Measurements from ENCODE around the gene INTS11.

The INTS11 gene

DNA sequence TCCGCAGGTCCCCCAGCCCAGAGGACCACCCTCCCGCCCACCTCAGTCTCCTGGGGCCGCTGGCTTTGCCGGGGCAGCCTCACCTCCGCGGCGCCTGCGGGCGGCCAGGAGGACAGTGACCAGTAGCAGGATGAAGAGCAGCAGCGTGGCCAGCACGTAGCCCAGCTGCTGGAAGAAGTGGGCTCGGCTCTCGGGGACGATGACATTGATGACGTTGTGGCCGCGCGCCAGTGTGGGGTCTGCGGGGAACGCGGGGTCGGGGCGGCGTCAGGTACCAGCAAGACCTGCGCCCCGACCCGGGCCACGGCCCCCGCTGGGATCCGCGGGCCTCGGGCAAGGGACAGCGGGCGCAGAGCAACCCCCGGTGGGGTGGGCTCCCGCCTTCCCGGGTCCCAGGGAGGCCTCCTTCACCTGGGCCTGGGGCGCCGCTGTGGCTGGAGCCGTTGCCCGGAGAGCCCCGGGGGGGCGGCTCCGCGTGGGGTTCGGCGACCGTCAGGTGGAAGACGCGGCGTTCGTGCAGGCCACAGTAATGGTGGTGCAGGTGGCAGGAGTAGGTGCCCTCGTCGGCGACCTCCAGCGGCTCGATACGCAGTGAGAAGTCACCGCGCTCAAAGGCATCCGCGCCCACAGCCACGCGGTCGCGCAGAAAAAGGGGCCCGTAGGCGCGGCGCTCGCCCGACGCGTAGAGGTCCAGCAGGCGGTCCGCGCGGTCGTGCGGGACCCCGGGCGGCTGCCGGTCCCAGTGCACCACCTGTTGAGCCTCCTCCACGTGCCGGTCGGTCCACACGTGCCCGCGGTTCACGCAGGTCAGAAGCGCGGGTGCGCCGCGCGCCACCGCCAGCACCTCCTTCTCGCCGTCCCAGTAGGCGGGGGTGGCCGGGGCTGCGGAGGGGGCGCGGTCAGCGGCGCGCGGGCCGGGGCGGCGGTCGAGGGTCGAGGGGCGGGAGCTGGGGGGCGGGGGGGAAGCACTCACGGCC lies 30.1 kb upstream of the INTS11 start:
- in situ Hi-C loops (cut with HindIII; ENCODE audit: low pct_unique_long_range_greater_than_20kb, low sequenced_read_pairs), result no loop called here
- no peak for TF ChIP-seq JUND (IDR thresholded peaks at IDR 0.05; ENCODE audit: low read depth)
- DNase-seq (ENCODE audit: low read depth in 1 of 2, low spot score in 1 of 2), result no peak

DNA sequence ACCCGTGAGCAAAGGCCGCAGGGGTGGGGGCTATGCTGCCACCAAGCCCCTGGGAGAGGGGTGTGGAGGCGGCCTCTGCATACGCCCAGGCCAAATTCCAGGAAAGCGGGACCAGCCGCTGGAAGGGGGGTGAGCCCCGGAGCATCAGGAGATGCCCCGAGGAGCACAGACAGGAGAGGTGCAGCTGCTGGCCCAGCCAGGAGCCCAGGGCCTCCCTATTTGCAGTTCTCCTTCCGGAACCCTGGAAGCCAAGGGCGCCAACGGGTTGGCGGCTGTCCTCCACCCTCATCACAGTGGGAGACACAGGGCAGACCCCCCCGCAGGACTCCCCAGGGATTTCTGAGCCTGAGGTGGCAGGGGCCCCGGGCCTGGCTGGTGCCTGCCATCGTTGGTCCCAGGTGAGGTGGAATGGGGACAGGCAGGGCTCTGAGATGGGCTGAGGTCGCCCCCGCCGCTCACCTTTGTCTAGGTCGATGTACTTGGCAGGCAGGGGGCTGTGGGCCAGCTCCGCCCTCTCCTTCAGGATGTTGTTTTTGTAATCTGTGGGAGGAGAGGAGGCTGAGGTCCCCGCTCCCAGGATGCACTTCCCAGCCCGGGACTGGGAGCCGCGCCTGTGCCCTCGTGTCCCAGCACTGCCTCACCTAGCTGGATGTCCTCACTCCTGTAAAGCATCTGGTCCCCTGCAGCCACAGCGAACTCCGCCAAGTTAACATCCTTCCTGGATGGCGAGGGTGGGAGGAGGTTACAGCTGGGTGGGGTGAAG lies 29.1 kb upstream of the INTS11 start:
- no peak for DNase-seq (ENCODE audit: low read depth in 1 of 2, low spot score in 1 of 2)

DNA sequence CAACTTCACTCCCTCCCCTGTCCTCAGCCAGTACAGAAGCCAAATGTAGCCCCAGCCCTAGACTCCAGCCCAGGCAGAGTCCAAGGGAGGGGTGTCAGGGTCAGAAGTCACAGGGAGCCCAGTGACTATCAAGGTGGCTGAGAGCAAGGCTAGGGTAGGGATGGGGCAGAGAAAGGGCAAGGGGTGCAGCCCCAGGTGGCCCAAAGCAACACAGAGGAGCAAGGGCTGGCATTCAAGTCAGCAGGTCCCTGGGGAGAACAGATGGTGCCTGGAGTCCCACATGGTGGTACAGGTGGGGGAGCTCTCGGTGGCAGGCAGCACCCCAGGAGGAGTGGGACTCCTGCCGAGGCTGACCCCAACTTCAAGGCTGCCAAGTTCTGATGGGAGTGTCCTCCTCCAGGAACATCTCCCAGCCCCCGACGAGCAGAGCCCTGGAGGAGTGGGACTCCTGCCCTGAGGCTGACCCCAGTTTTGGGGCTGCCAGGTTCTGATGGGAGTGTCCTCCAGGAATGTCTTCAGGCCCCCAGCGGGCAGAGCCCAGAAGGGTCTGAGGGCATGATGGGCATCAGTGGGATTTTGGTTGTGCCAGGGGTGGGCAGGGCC lies 28.4 kb upstream of the INTS11 start:
- in situ Hi-C loops (cut with HindIII; ENCODE audit: low pct_unique_long_range_greater_than_20kb, low sequenced_read_pairs), result no loop called here
- DNase-seq (ENCODE audit: low read depth in 1 of 2, low spot score in 1 of 2), result no peak
- no peak for TF ChIP-seq JUND (IDR thresholded peaks at IDR 0.05; ENCODE audit: low read depth)

More for the DNA sequence above, 29.1 kb upstream of the INTS11 start:
- in situ Hi-C loops (cut with HindIII; ENCODE audit: low pct_unique_long_range_greater_than_20kb, low sequenced_read_pairs), result no loop called here
- TF ChIP-seq JUND (IDR thresholded peaks at IDR 0.05; ENCODE audit: low read depth), result no peak

DNA sequence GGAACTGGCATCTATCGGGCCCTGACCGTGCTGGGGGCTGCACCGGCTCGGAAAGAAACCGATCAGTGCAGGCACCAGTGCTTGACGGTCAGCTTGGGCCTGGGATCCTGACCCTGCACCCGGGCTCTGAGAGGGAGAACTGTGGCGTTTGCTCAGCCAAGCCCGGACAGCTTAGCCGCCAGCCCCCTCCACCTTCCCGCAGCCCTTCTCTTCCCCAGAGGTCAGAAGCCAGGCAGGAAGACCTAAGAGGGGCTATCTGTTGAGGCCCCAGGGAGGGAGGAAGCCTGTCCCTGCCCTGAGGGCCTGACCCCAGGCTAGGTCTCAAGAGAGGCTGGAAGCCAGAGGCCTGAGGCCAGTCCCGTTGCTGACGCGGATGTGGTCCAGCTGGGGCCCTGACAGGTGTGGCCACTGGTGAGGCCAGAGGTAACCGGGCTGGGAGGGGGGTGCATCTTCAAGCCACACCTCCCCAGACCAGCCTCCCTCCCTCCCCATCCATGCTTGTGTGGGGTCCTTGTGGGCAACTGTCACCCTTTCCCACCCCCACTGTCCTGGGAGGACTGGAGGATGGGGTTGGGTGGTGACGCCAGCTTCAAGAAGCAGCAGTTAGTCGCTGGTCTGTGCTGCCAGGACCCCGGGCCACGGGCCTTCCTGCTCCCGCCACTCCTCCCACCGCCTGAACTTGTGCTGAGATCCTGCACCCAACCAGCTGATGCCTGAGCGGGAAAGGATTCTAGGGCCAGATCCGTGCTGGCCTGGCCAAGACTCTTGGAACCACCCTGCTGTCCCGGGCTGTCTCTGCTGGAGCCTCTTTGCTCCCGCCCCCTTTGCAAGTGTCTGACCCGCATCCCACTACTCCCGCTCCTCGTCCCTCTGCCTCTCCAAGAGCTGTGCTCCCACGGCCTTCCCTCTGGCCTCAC lies 27.3 kb upstream of the INTS11 start:
- TF ChIP-seq JUND (IDR thresholded peaks at IDR 0.05; ENCODE audit: low read depth), result no peak
- DNase-seq (ENCODE audit: low read depth in 1 of 2, low spot score in 1 of 2), result peak in 1 of 2 experiments; percentile 45
- in situ Hi-C loops (cut with HindIII; ENCODE audit: low pct_unique_long_range_greater_than_20kb, low sequenced_read_pairs), result no loop called here

DNA sequence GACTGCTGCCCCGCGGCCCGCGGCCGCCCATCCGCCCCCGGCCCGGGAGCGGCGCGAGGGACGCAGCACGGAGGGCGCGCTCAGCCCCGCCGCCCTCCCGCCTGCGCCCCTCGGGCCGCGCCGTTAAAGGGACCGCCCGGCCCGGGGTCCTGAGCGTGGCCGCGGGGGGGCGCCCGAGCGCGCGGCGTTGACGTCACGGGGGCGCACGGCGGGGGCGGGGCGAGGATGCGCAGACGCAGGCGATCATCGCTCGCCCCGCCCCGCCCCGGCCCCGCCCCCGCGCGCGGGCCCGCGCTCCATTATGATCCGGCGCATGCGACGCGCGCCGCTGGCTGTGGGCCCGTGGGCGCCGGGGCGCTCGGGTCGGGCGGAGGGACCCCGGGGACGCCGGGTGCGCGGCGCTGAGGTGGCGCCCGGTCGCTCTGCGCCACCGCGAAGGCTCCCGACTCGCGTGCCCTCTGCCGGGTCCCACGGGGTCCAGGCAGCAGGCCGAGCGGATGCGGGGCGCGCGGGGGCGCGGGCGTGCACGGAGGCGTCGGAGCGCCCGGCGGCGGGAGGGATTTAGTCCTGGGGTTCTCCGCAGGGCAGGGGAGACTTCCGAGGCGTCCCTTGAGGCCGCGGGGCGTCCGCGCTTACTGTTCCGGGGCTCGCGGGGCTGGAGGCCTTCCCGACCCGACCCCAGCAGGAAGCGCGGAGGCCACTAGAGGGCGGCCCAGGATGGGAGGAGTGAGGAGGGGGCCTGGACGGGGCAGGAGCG lies 25.0 kb upstream of the INTS11 start, which contains the start of gene DVL1:
Gene DVL1 (minus strand): TSS at position 163 of the 757 bp plus-strand sequence. CDS start 353 bp downstream, outside the sequence.
- in situ Hi-C loops (cut with HindIII; ENCODE audit: low pct_unique_long_range_greater_than_20kb, low sequenced_read_pairs), result no loop called here
- no peak for TF ChIP-seq JUND (IDR thresholded peaks at IDR 0.05; ENCODE audit: low read depth)
- peak; percentile 56 to 65 for DNase-seq (ENCODE audit: low read depth in 1 of 2, low spot score in 1 of 2)

- in situ Hi-C loops (cut with HindIII; ENCODE audit: low pct_unique_long_range_greater_than_20kb, low sequenced_read_pairs), result no loop called here
- DNase-seq (ENCODE audit: low read depth in 1 of 2, low spot score in 1 of 2), result peak in 1 of 2 experiments; percentile 55
- no peak for TF ChIP-seq JUND (IDR thresholded peaks at IDR 0.05; ENCODE audit: low read depth)
These were observed 24.2 kb upstream of the INTS11 start for GRCh38 chr1:1348420-1349255.

DNA sequence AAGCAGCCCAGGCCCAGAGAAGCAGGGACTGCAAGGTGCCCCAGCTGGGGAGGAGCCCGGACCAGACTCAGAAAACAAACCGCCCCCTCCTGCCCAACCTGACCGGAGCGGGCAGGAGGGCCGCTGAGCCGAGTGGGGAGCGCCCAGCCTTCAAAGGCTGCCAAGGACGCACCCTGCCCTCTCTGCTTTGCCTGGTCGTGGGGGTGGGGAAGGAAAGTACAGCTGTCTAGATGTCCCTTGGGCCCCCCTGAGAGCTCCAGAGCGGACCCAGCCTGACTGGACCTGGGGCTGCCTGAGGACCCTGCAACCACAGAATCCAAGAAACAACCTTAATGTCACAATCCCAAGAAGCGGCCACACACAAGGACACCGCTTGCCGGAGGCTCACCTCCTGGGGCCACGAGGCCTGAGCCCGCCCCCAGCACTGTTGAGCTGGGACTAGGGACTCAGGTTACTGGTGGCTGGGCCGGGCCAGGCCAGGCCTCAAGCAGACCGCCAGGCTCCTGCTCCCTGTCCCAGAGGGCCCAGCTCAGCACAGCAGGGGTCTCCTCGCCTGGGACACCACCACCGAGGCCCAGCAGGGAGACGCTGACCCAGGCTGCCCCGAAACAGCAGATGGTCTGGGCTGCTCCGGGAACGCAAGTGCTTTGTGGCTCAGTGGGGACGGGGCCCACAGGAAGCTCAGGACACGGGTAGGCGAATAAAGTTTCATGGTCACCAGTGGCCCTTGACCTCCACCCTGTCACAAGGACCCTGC lies 23.4 kb upstream of the INTS11 start:
- no peak for TF ChIP-seq JUND (IDR thresholded peaks at IDR 0.05; ENCODE audit: low read depth)
- in situ Hi-C loops (cut with HindIII; ENCODE audit: low pct_unique_long_range_greater_than_20kb, low sequenced_read_pairs), result no loop called here
- DNase-seq (ENCODE audit: low read depth in 1 of 2, low spot score in 1 of 2), result peak in 1 of 2 experiments; percentile 49

GRCh38 chr1:1347026-1347595 lies 22.7 kb upstream of the INTS11 start:
- no peak for DNase-seq (ENCODE audit: low read depth in 1 of 2, low spot score in 1 of 2)
- TF ChIP-seq JUND (IDR thresholded peaks at IDR 0.05; ENCODE audit: low read depth), result no peak
- in situ Hi-C loops (cut with HindIII; ENCODE audit: low pct_unique_long_range_greater_than_20kb, low sequenced_read_pairs), result no loop called here

GRCh38 chr1:1346501-1346890 lies 22.0 kb upstream of the INTS11 start:
- in situ Hi-C loops (cut with HindIII; ENCODE audit: low pct_unique_long_range_greater_than_20kb, low sequenced_read_pairs), result no loop called here
- TF ChIP-seq JUND (IDR thresholded peaks at IDR 0.05; ENCODE audit: low read depth), result no peak
- no peak for DNase-seq (ENCODE audit: low read depth in 1 of 2, low spot score in 1 of 2)
